HG03432 (cell line): ENCODE results near the gene CROT.
A peak's percentile ranks its signal among the peaks of the same experiment; 100 is the strongest.

Source experiments
- ATAC-seq: cut with Tn5 transposase; IDR thresholded peaks from one replicate; pipeline ENCODE4 v1.9.1; 2021; ENCODE audit warnings: mild to moderate bottlenecking, moderate library complexity; ENCODE audit not compliant: unreplicated experiment

The CROT gene

GRCh38 chr7:87413029-87413428 is 67.6 kb downstream of the CROT start:
- ATAC-seq = no peak

GRCh38 chr7:87413951-87414793 is 68.7 kb downstream of the CROT start:
- ATAC-seq = no peak

- ATAC-seq = no peak
Observed at GRCh38 chr7:87414794-87415188, 69.3 kb downstream of the CROT start.

- ATAC-seq = peak; percentile 83
Observed at GRCh38 chr7:87416682-87417587, 71.5 kb downstream of the CROT start.

GRCh38 chr7:87420173-87420572 is 74.7 kb downstream of the CROT start:
- ATAC-seq = no peak

GRCh38 chr7:87424075-87424474 is 78.6 kb downstream of the CROT start:
- no peak for ATAC-seq

GRCh38 chr7:87426160-87426559 is 80.7 kb downstream of the CROT start:
- ATAC-seq = peak; percentile 81

- no peak for ATAC-seq
Observed at GRCh38 chr7:87427288-87427687, 81.8 kb downstream of the CROT start.

GRCh38 chr7:87432536-87432935 is 87.1 kb downstream of the CROT start:
- no peak for ATAC-seq

GRCh38 chr7:87435546-87435945 is 90.1 kb downstream of the CROT start:
- no peak for ATAC-seq

- peak; percentile 96 for ATAC-seq
Observed at GRCh38 chr7:87445897-87446296, 100.4 kb downstream of the CROT start.

GRCh38 chr7:87447116-87447635 is 101.7 kb downstream of the CROT start:
- ATAC-seq = no peak

GRCh38 chr7:87448388-87448787 is 102.9 kb downstream of the CROT start:
- no peak for ATAC-seq
